ENCODE measurements around the gene CST6. TPM values are rescaled to one million over a fixed set of nuclear protein-coding genes. Genes with fewer than 3 reads are reported as not detected.

CST6 gene
- total RNA-seq, 1 donor from 2014 or later, result not detected

Other genes with a start within 250 kb of the CST6 start
- gene AP5B1, start 231.0 kb upstream of the CST6 start, total RNA-seq, result 10.4 and 10.9 TPM in 2 replicates
- gene OVOL1, start 224.9 kb upstream of the CST6 start, total RNA-seq, result 0.22 and 1.0 TPM in 2 replicates
- gene SNX32, start 178.0 kb upstream of the CST6 start, total RNA-seq, result 1.2 and 1.5 TPM in 2 replicates
- gene CFL1, start 153.8 kb upstream of the CST6 start, total RNA-seq, result 1,793 and 1,931 TPM in 2 replicates
- gene MUS81, start 151.6 kb upstream of the CST6 start, total RNA-seq, result 59.9 and 64.3 TPM in 2 replicates
- gene EFEMP2, start 139.2 kb upstream of the CST6 start, total RNA-seq, result 97.3 and 119 TPM in 2 replicates
- gene CTSW, start 132.2 kb upstream of the CST6 start, total RNA-seq, result not detected in 2 replicates
- gene FIBP, start 123.5 kb upstream of the CST6 start, total RNA-seq, result 67.4 and 68.7 TPM in 2 replicates
- 29.9 and 31.4 TPM in 2 replicates for gene CCDC85B, start 121.3 kb upstream of the CST6 start, total RNA-seq
- gene FOSL1, start 111.6 kb upstream of the CST6 start, total RNA-seq, result 24.5 and 37.9 TPM in 2 replicates
- 34.6 and 35.3 TPM in 2 replicates for gene C11orf68, start 92.9 kb upstream of the CST6 start, total RNA-seq
- 158 and 169 TPM in 2 replicates for gene DRAP1, start 92.6 kb upstream of the CST6 start, total RNA-seq
- gene TSGA10IP, start 66.5 kb upstream of the CST6 start, total RNA-seq, result not detected in 2 replicates
- 36.3 and 36.5 TPM in 2 replicates for gene SART1, start 50.3 kb upstream of the CST6 start, total RNA-seq
- gene EIF1AD, start 9.9 kb upstream of the CST6 start, total RNA-seq, result 35.9 and 42.7 TPM in 2 replicates
- 158 and 180 TPM in 2 replicates for gene BANF1, start 9.5 kb upstream of the CST6 start, total RNA-seq
- gene CATSPER1, start 14.5 kb downstream of the CST6 start, total RNA-seq, result 0.45 TPM in 1 of 2 replicates, not detected in the other
- 0.46 and 0.61 TPM in 2 replicates for gene GAL3ST3, start 37.2 kb downstream of the CST6 start, total RNA-seq
- 169 and 170 TPM in 2 replicates for gene SF3B2, start 40.4 kb downstream of the CST6 start, total RNA-seq
- gene PACS1, start 58.3 kb downstream of the CST6 start, total RNA-seq, result 86.0 and 86.9 TPM in 2 replicates
- gene KLC2, start 245.7 kb downstream of the CST6 start, total RNA-seq, result 43.1 and 44.8 TPM in 2 replicates